Measurements from ENCODE around the gene FAM53B. TPM values are rescaled to one million over a fixed set of nuclear protein-coding genes. Genes with fewer than 3 reads are reported as not detected.
A peak's percentile ranks its signal among the peaks of the same experiment; 100 is the strongest.

FAM53B gene
- total RNA-seq, 2 donors from 2014 or later = 43.3 to 45.2 TPM

- Histone ChIP-seq H3K36me3 (no peaks in the 10 kb centered on the region), H3K27me3 (no peaks in the 10 kb centered on the region), H3K4me3 (no peak overlapping the region), H3K9ac (ENCODE audit: low read depth in 2 of 2, low read length in 2 of 2) (peak overlapping the region in 1 of 2 donors; percentile 65), H3K4me1 (peaks cover 62% of the 10 kb centered on the region), H3K9me3 (no peaks in the 10 kb centered on the region), H3K27ac (peak overlapping the region; percentile 43)
- no peak for TF ChIP-seq CTCF (IDR thresholded peaks at IDR 0.05)
- intact Hi-C loops (cut with DNase I) = no loop called here
- DNase-seq = peak; percentile 20
Observed at GRCh38 chr10:124737708-124738107, 6.5 kb downstream of the FAM53B start.

- H3K27ac ChIP-seq = peak overlapping the region; percentile 43
- no peak for DNase-seq
- intact Hi-C loops (cut with DNase I) = no loop called here
- H3K4me3 ChIP-seq = no peak overlapping the region
- H3K27me3 ChIP-seq = no peaks in the 10 kb centered on the region
- H3K36me3 ChIP-seq = no peaks in the 10 kb centered on the region
- peak overlapping the region in 1 of 2 donors; percentile 65 for H3K9ac ChIP-seq (ENCODE audit: low read depth in 2 of 2, low read length in 2 of 2)
- H3K9me3 ChIP-seq = no peaks in the 10 kb centered on the region
- no peak for TF ChIP-seq CTCF (IDR thresholded peaks at IDR 0.05)
- peaks cover 61% of the 10 kb centered on the region for H3K4me1 ChIP-seq
Observed at GRCh38 chr10:124737221-124737620, 7.0 kb downstream of the FAM53B start.

- peak; percentile 91 for DNase-seq
- no peaks in the 10 kb centered on the region for H3K36me3 ChIP-seq
- H3K9ac ChIP-seq (ENCODE audit: low read depth in 2 of 2, low read length in 2 of 2) = peak overlapping the region; percentile 27 to 65
- no peaks in the 10 kb centered on the region for H3K27me3 ChIP-seq
- H3K4me3 ChIP-seq = peak overlapping the region; percentile 6
- H3K9me3 ChIP-seq = no peaks in the 10 kb centered on the region
- TF ChIP-seq CTCF (IDR thresholded peaks at IDR 0.05) = no peak
- peak overlapping the region; percentile 43 for H3K27ac ChIP-seq
- intact Hi-C loops (cut with DNase I) = no loop called here
- peaks cover 56% of the 10 kb centered on the region for H3K4me1 ChIP-seq
Observed at GRCh38 chr10:124736491-124737136, 7.6 kb downstream of the FAM53B start.

- H3K9me3 ChIP-seq = no peaks in the 10 kb centered on the region
- H3K4me3 ChIP-seq = peak overlapping the region; percentile 6
- H3K36me3 ChIP-seq = no peaks in the 10 kb centered on the region
- no peak for TF ChIP-seq CTCF (IDR thresholded peaks at IDR 0.05)
- no peaks in the 10 kb centered on the region for H3K27me3 ChIP-seq
- no peak for DNase-seq
- H3K4me1 ChIP-seq = peaks cover 49% of the 10 kb centered on the region
- H3K27ac ChIP-seq = peak overlapping the region; percentile 43
- peak overlapping the region; percentile 27 to 65 for H3K9ac ChIP-seq (ENCODE audit: low read depth in 2 of 2, low read length in 2 of 2)
- intact Hi-C loops (cut with DNase I) = no loop called here
Observed at GRCh38 chr10:124735491-124736286, 8.5 kb downstream of the FAM53B start.

GRCh38 chr10:124734311-124735166, 9.6 kb downstream of the FAM53B start:
- intact Hi-C loops (cut with DNase I) = no loop called here
- H3K36me3 ChIP-seq = no peaks in the 10 kb centered on the region
- H3K27me3 ChIP-seq = no peaks in the 10 kb centered on the region
- H3K9ac ChIP-seq (ENCODE audit: low read depth in 2 of 2, low read length in 2 of 2) = peak overlapping the region in 1 of 2 donors; percentile 16
- no peak for TF ChIP-seq CTCF (IDR thresholded peaks at IDR 0.05)
- no peak overlapping the region for H3K4me3 ChIP-seq
- H3K9me3 ChIP-seq = no peaks in the 10 kb centered on the region
- H3K27ac ChIP-seq = no peak overlapping the region
- H3K4me1 ChIP-seq = peaks cover 51% of the 10 kb centered on the region
- no peak for DNase-seq

Measured in colonic mucosa (tissue), 4 donors.